Left forelimb (tissue), 1 donor: Measurements from ENCODE around the gene MRPS7.
A peak's percentile ranks its signal among the peaks of the same experiment; 100 is the strongest.

Source experiments
- DNase-seq: peaks from one replicate; pipeline ENCODE4 v3.0.0-alpha.2; 2018; ENCODE audit warnings: low spot score

The MRPS7 gene

GRCh38 chr17:75261336-75262111, at the start of gene MRPS7, which contains the start of gene GGA3:
MRPS7 (plus strand) TSS chr17:75261879; CDS start chr17:75261901, 22 bp downstream.
GGA3 (minus strand) TSS chr17:75261606; CDS start chr17:75261587, 19 bp downstream.
- DNase-seq = peak; percentile 97

GRCh38 chr17:75218131-75218530, 43.5 kb upstream of the MRPS7 start:
- DNase-seq = no peak

GRCh38 chr17:75219815-75220214, 41.9 kb upstream of the MRPS7 start:
- no peak for DNase-seq

- DNase-seq = no peak
Observed at GRCh38 chr17:75225016-75225415, 36.7 kb upstream of the MRPS7 start.

- no peak for DNase-seq
Observed at GRCh38 chr17:75227729-75228128, 34.0 kb upstream of the MRPS7 start.

GRCh38 chr17:75228305-75228704, 33.4 kb upstream of the MRPS7 start:
- DNase-seq = no peak

- no peak for DNase-seq
Observed at GRCh38 chr17:75228847-75229246, 32.8 kb upstream of the MRPS7 start.

- no peak for DNase-seq
Observed at GRCh38 chr17:75231071-75231470, 30.6 kb upstream of the MRPS7 start.

GRCh38 chr17:75231741-75232464, 29.8 kb upstream of the MRPS7 start:
- no peak for DNase-seq

GRCh38 chr17:75232786-75233185, 28.9 kb upstream of the MRPS7 start:
- no peak for DNase-seq

GRCh38 chr17:75237100-75238014, 24.3 kb upstream of the MRPS7 start:
- DNase-seq = no peak

GRCh38 chr17:75238020-75238580, 23.6 kb upstream of the MRPS7 start:
- no peak for DNase-seq

GRCh38 chr17:75238684-75239191, 22.9 kb upstream of the MRPS7 start:
- no peak for DNase-seq

- DNase-seq = no peak
Observed at GRCh38 chr17:75239214-75239613, 22.5 kb upstream of the MRPS7 start.

GRCh38 chr17:75239778-75240393, 21.8 kb upstream of the MRPS7 start:
- no peak for DNase-seq

- no peak for DNase-seq
Observed at GRCh38 chr17:75240394-75241142, 21.1 kb upstream of the MRPS7 start.

GRCh38 chr17:75241143-75241430, 20.6 kb upstream of the MRPS7 start:
- DNase-seq = no peak

GRCh38 chr17:75241502-75241901, 20.2 kb upstream of the MRPS7 start:
- no peak for DNase-seq

- DNase-seq = no peak
Observed at GRCh38 chr17:75241996-75242460, 19.7 kb upstream of the MRPS7 start.

GRCh38 chr17:75242461-75243042, 19.1 kb upstream of the MRPS7 start:
- no peak for DNase-seq
